H1 (cell line): Measurements from ENCODE around the gene CRNKL1. TPM values are rescaled to one million over a fixed set of nuclear protein-coding genes. Genes with fewer than 3 reads are reported as not detected.

ENCODE experiments used
- CHD7 ChIP-seq: fragments of 300-600 bp; sonication (generic); IDR thresholded peaks from 2 replicates; pipeline ENCODE4 v1.7.1; 2012; ENCODE audit warnings: low read length, moderate library complexity, mild to moderate bottlenecking, inconsistent platforms; ENCODE audit not compliant: insufficient replicate concordance
- GTF2F1 ChIP-seq: IDR thresholded peaks from 2 replicates; pipeline ENCODE4 v1.6.1; 2012; ENCODE audit warnings: low read depth, low read length, improper control_type of control experiment, borderline replicate concordance
- JUND ChIP-seq: IDR thresholded peaks from 2 replicates; pipeline ENCODE4 v1.6.1; 2011; ENCODE audit warnings: mild to moderate bottlenecking, improper control_type of control experiment, low read length
- RFX5 ChIP-seq: IDR thresholded peaks from 2 replicates; pipeline ENCODE4 v1.6.1; 2011; ENCODE audit warnings: low read depth, low read length, improper control_type of control experiment, borderline replicate concordance
- polyA plus RNA-seq, 7 experiments: library from polyadenylated mRNA; depleted of rRNA in 3 of 7; stranded (reverse) in 5 of 7; unstranded in 2 of 7; fragments of >200 nt in 5 of 7; fragments of 200-250 nt in 2 of 7; gene quantifications; 1 replicate in 5 of 7; 2 replicates in 1 of 7; 4 replicates in 1 of 7; pipeline versions ENCODE4 v1.2.1 to v1.2.3, GENCODE V29; 2011 to 2013; ENCODE audit warnings: missing spikeins in 2 of 7, mixed read lengths in 2 of 7
- total RNA-seq: library from RNA; stranded (reverse); fragmentation: NEBNext Ultra II Directional; extraction: Animal tissue kit (Norgen Biotek cat#: 25700); gene quantifications from 2 replicates; pipeline ENCODE4 v1.2.1, GENCODE V29; 2021

CRNKL1 gene
- total and polyA plus RNA-seq, 2 of the 8 experiments (the other 6 are each of a cell fraction or from before 2014, with no cell fraction given): 4.0 to 26.5 TPM

GRCh38 chr20:19993958-19994669 is 58.2 kb downstream of the CRNKL1 start (continued):
- TF ChIP-seq CHD7 (no peak), GTF2F1 (no peak), RFX5 (no peak), JUND (no peak)
